ENCODE data around the gene IKZF1. TPM values are rescaled to one million over a fixed set of nuclear protein-coding genes. Genes with fewer than 3 reads are reported as not detected.

The IKZF1 gene
- total RNA-seq, 3 donors from 2014 or later, result 14.2 to 21.4 (median 21.3) TPM

GRCh38 chr7:50416527-50417182 is 112.1 kb downstream of the IKZF1 start:
- H3K27me3 ChIP-seq, result no peaks in the 10 kb centered on the region
- no peak overlapping the region for H3K27ac ChIP-seq
- intact Hi-C loops (cut with DNase I; ENCODE audit: low total_unique reads), result loop anchor here (2.0 kb wide), 1 partner anchor 14 kb away; no protein-coding TSS in a partner anchor
- no peak for DNase-seq (ENCODE audit: low spot score in 2 of 2)
- H3K9me3 ChIP-seq, result no peaks in the 10 kb centered on the region
- no peak overlapping the region for H3K4me3 ChIP-seq
- H3K4me1 ChIP-seq, result no peaks in the 10 kb centered on the region
- TF ChIP-seq POLR2A (IDR thresholded peaks at IDR 0.05), result no peak
- no peak for TF ChIP-seq POLR2AphosphoS5 (IDR thresholded peaks at IDR 0.05)
- TF ChIP-seq CTCF (IDR thresholded peaks at IDR 0.05), result no peak
- H3K36me3 ChIP-seq, result no peaks in the 10 kb centered on the region

GRCh38 chr7:50418086-50418515 is 113.6 kb downstream of the IKZF1 start:
- DNase-seq (ENCODE audit: low spot score in 2 of 2), result peak; percentile 39 to 59
- Histone ChIP-seq H3K36me3 (no peaks in the 10 kb centered on the region), H3K4me1 (no peaks in the 10 kb centered on the region), H3K9me3 (no peaks in the 10 kb centered on the region), H3K4me3 (no peak overlapping the region), H3K27me3 (no peaks in the 10 kb centered on the region), H3K27ac (no peak overlapping the region)
- TF ChIP-seq POLR2A (IDR thresholded peaks at IDR 0.05), result no peak
- peak; percentile 22 to 70 (median 66) for TF ChIP-seq CTCF (IDR thresholded peaks at IDR 0.05)
- intact Hi-C loops (cut with DNase I; ENCODE audit: low total_unique reads), result no loop called here

- intact Hi-C loops (cut with DNase I; ENCODE audit: low total_unique reads), result no loop called here
- TF ChIP-seq POLR2A (IDR thresholded peaks at IDR 0.05) (no peak), CTCF (IDR thresholded peaks at IDR 0.05) (no peak), POLR2AphosphoS5 (IDR thresholded peaks at IDR 0.05) (no peak)
Observed at GRCh38 chr7:50418526-50419290, 114.2 kb downstream of the IKZF1 start.

GRCh38 chr7:50421043-50421442 is 116.5 kb downstream of the IKZF1 start:
- Histone ChIP-seq H3K4me3 (no peak overlapping the region), H3K36me3 (no peaks in the 10 kb centered on the region), H3K27me3 (no peaks in the 10 kb centered on the region), H3K27ac (no peak overlapping the region), H3K4me1 (no peaks in the 10 kb centered on the region), H3K9me3 (no peaks in the 10 kb centered on the region)
- no peak for DNase-seq (ENCODE audit: low spot score in 2 of 2)
- intact Hi-C loops (cut with DNase I; ENCODE audit: low total_unique reads), result no loop called here
- TF ChIP-seq POLR2A (IDR thresholded peaks at IDR 0.05) (no peak), POLR2AphosphoS5 (IDR thresholded peaks at IDR 0.05) (no peak), CTCF (IDR thresholded peaks at IDR 0.05) (no peak)

More at GRCh38 chr7:50418526-50419290, 114.2 kb downstream of the IKZF1 start:
- H3K36me3 ChIP-seq, result no peaks in the 10 kb centered on the region
- no peak for DNase-seq (ENCODE audit: low spot score in 2 of 2)
- no peak overlapping the region for H3K4me3 ChIP-seq
- H3K9me3 ChIP-seq, result no peaks in the 10 kb centered on the region
- no peaks in the 10 kb centered on the region for H3K4me1 ChIP-seq
- no peak overlapping the region for H3K27ac ChIP-seq
- H3K27me3 ChIP-seq, result no peaks in the 10 kb centered on the region

GRCh38 chr7:50422858-50423257 is 118.3 kb downstream of the IKZF1 start:
- TF ChIP-seq CTCF (IDR thresholded peaks at IDR 0.05), result no peak
- TF ChIP-seq POLR2A (IDR thresholded peaks at IDR 0.05), result no peak
- TF ChIP-seq POLR2AphosphoS5 (IDR thresholded peaks at IDR 0.05), result no peak
- intact Hi-C loops (cut with DNase I; ENCODE audit: low total_unique reads), result no loop called here
- no peaks in the 10 kb centered on the region for H3K4me1 ChIP-seq
- no peaks in the 10 kb centered on the region for H3K27me3 ChIP-seq
- no peaks in the 10 kb centered on the region for H3K9me3 ChIP-seq
- H3K4me3 ChIP-seq, result no peak overlapping the region
- H3K36me3 ChIP-seq, result no peaks in the 10 kb centered on the region
- H3K27ac ChIP-seq, result no peak overlapping the region
- DNase-seq (ENCODE audit: low spot score in 2 of 2), result no peak
